Endothelial cell of umbilical vein (primary cell): ENCODE measurements around the gene TNFAIP8.

Experiments
- CTCF ChIP-seq, 2 donors: IDR thresholded peaks; 1 replicate in 1 of 2; 2 replicates in 1 of 2; pipeline ENCODE4 v1.5.1; 2011; ENCODE audit warnings: low read length in 2 of 2, mild to moderate bottlenecking in 2 of 2, moderate library complexity in 2 of 2, control low read depth in 1 of 2, inconsistent platforms in 1 of 2, low read depth in 1 of 2; ENCODE audit not compliant: insufficient read depth in 1 of 2; ENCODE audit errors: extremely low read depth in 1 of 2
- EZH2 ChIP-seq: IDR thresholded peaks from 2 replicates; pipeline ENCODE4 v1.6.1; 2012; ENCODE audit warnings: borderline replicate concordance, low read depth, mild to moderate bottlenecking, moderate library complexity, low read length, inconsistent platforms; ENCODE audit not compliant: severe bottlenecking
- FOS ChIP-seq: IDR thresholded peaks from 2 replicates; pipeline ENCODE4 v1.6.1; 2011; ENCODE audit warnings: mild to moderate bottlenecking, low read length, moderate library complexity, borderline replicate concordance; ENCODE audit not compliant: insufficient read depth
- MAX ChIP-seq: IDR thresholded peaks from 2 replicates; pipeline ENCODE4 v1.6.1; 2011; ENCODE audit not compliant: insufficient read depth, insufficient read length
- POLR2A ChIP-seq: IDR thresholded peaks from 2 replicates; pipeline ENCODE4 v1.6.1; 2012; ENCODE audit warnings: low read depth, mild to moderate bottlenecking, control low read depth, low read length
- POLR2AphosphoS5 ChIP-seq: IDR thresholded peaks from 2 replicates; pipeline ENCODE4 v1.6.1; 2012; ENCODE audit warnings: low read depth, mild to moderate bottlenecking, control low read depth, low read length, moderate library complexity; ENCODE audit not compliant: insufficient read depth

- TF ChIP-seq POLR2A (no peak), MAX (no peak), EZH2 (no peak), CTCF (IDR thresholded peaks at IDR 0.05; ENCODE audit: extremely low read depth in 1 of 2, insufficient read depth in 1 of 2, low read depth in 1 of 2, low read length in 2 of 2) (no peak), POLR2AphosphoS5 (no peak), FOS (no peak)
These were observed 39.4 kb downstream of the TNFAIP8 start for GRCh38 chr5:119395080-119395836.
